Esophagus (tissue), 2 donors: ENCODE data around the gene ARHGAP23. TPM values are rescaled to one million over a fixed set of nuclear protein-coding genes. Genes with fewer than 3 reads are reported as not detected.

Experiments used
- H3K27ac ChIP-seq, 2 donors: one replicate each; pipeline ENCODE4 v1.5.1; 2013; ENCODE audit warnings: low read depth in 2 of 2, mild to moderate bottlenecking in 2 of 2, inconsistent platforms in 1 of 2, low read length in 1 of 2, moderate library complexity in 1 of 2
- H3K27me3 ChIP-seq, 2 donors: one replicate each; pipeline ENCODE4 v1.6.1; 2013; ENCODE audit warnings: low read length in 2 of 2, control low read depth in 1 of 2, mild to moderate bottlenecking in 1 of 2; ENCODE audit not compliant: insufficient read depth in 2 of 2, control insufficient read depth in 1 of 2
- H3K36me3 ChIP-seq, 2 donors: one replicate each; pipeline ENCODE4 v1.6.1; 2013; ENCODE audit warnings: low read length in 1 of 2; ENCODE audit not compliant: control insufficient read depth in 2 of 2, insufficient read depth in 2 of 2
- H3K4me1 ChIP-seq, 2 donors: one replicate each; pipeline ENCODE4 v1.6.1; 2013; ENCODE audit warnings: low read length in 1 of 2; ENCODE audit not compliant: control insufficient read depth in 2 of 2, insufficient read depth in 2 of 2
- H3K4me3 ChIP-seq, 2 donors: one replicate each; pipeline ENCODE4 v1.5.1; 2013; ENCODE audit warnings: low read length in 2 of 2, mild to moderate bottlenecking in 2 of 2, low read depth in 1 of 2, moderate library complexity in 1 of 2
- H3K9me3 ChIP-seq, 2 donors: one replicate each; pipeline ENCODE4 v1.6.1; 2013; ENCODE audit warnings: mild to moderate bottlenecking in 2 of 2, low read depth in 1 of 2, low read length in 1 of 2, moderate library complexity in 1 of 2; ENCODE audit not compliant: control insufficient read depth in 2 of 2, insufficient read depth in 1 of 2
- WGBS, 2 donors: extraction: QIAGEN DNeasy Blood & Tissue Kit; methylation state at CpG; one replicate each; pipeline ENCODE4 v1.1.7; 2013; 5-methylcytosine and 5-hydroxymethylcytosine counted together
- polyA plus RNA-seq, 2 donors: library from polyadenylated mRNA; stranded (reverse); fragments of 200-250 nt; gene quantifications; one replicate each; pipeline ENCODE4 v1.2.3, GENCODE V29; 2013
- donor health status: healthy with polysubstance abuse.
- donor health status: Bipolar disorder and iron deficiency.

ARHGAP23 gene
- polyA plus RNA-seq, 2 donors, result 36.0 to 45.2 TPM

DNA sequence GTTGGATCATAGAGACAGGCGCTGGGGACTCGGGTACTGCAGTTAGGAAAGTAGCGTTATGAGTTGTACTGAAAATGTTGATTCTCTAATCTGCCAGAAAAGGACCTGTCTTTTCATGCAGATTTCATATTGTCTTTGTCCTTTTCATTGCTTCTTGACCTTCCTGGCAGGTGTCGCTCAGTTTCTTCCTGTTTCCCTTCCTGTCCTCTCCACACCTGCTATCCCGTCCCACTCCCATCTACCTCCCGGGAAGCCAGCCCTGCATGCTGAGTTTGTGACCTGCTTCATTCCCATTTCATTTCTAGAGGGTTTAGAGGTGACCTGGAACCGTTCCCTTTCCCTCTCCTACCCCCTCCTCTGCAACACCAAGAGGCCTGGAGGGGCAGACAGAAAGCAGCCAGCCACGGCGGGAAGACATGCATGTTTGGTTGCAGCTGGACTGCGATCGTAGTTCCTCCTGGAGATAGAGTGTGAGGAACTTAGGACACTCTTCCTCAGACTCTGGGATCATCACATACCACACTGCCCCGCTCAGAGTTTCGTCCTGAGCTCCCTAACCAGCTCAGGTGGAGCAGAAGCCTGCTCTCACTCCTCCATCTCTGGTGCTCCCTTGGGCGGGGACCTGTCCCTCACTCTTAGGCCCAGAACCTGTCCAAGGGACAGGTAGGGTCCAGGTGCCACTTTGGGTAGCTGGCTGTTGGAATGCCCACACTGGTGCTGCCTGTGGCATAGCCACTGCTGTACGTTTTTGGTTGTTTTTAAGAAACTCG lies 23.9 kb upstream of the ARHGAP23 start:
- Histone ChIP-seq H3K27ac (no peak overlapping the region), H3K27me3 (no peaks in the 10 kb centered on the region), H3K4me3 (no peak overlapping the region), H3K4me1 (no peaks in the 10 kb centered on the region), H3K9me3 (no peaks in the 10 kb centered on the region), H3K36me3 (peaks cover 19 to 22% of the 10 kb centered on the region in 2 donors)
- WGBS, 2 donors, result 78 to 84% methylated on average over 16 of the region's 16 CpGs

DNA sequence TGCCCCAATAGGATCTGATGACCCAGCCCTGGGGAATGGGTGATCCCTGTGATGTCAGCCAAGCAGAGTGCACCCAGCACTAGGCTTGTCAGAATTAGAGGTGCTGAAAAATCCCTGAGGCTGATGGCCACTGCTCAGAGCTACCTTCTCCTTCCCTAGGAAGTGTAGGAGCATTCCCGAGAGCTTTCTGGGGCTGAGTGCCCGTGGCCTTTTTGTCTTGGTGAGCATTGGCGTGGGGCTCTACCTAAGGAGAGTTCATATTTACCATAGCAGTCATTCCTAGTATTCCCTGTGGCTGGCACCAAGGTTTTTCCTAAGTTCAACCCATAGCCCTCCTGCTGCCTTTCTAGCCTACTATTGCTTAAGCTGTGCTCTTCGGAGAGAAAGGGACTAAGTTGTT lies 22.6 kb upstream of the ARHGAP23 start:
- Histone ChIP-seq H3K9me3 (no peaks in the 10 kb centered on the region), H3K4me3 (no peak overlapping the region), H3K36me3 (peaks cover 9% of the 10 kb centered on the region in 2 donors), H3K27me3 (no peaks in the 10 kb centered on the region), H3K4me1 (no peaks in the 10 kb centered on the region), H3K27ac (no peak overlapping the region)
- WGBS, 2 donors, result 85 to 87% methylated on average over 4 of the region's 4 CpGs

DNA sequence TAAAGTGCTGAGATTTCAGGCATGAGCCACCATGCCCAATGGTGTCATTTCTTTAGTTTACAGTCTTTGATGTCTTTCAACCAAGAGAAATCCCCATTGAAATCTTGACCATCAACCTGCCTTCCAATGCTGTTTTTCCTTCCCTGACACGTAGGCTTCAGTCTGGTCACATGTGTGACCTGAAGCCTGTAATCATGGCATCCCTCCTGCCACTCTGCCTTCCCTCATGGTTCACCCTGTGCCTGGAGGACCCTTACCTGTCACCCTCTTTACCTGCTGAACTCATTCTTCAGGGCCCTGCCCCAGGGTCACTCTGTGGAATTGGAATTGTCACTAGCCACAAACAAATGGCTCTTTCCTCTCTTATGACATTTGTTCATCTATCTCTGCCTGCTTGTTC lies 18.1 kb upstream of the ARHGAP23 start:
- peaks cover 0 to 2% of the 10 kb centered on the region in 2 donors for H3K4me1 ChIP-seq
- WGBS, 2 donors, result 75 to 92% methylated on average over 1 of the region's 1 CpG
- no peak overlapping the region for H3K4me3 ChIP-seq
- no peaks in the 10 kb centered on the region for H3K36me3 ChIP-seq
- H3K27me3 ChIP-seq, result no peaks in the 10 kb centered on the region
- H3K27ac ChIP-seq, result no peak overlapping the region
- no peaks in the 10 kb centered on the region for H3K9me3 ChIP-seq

DNA sequence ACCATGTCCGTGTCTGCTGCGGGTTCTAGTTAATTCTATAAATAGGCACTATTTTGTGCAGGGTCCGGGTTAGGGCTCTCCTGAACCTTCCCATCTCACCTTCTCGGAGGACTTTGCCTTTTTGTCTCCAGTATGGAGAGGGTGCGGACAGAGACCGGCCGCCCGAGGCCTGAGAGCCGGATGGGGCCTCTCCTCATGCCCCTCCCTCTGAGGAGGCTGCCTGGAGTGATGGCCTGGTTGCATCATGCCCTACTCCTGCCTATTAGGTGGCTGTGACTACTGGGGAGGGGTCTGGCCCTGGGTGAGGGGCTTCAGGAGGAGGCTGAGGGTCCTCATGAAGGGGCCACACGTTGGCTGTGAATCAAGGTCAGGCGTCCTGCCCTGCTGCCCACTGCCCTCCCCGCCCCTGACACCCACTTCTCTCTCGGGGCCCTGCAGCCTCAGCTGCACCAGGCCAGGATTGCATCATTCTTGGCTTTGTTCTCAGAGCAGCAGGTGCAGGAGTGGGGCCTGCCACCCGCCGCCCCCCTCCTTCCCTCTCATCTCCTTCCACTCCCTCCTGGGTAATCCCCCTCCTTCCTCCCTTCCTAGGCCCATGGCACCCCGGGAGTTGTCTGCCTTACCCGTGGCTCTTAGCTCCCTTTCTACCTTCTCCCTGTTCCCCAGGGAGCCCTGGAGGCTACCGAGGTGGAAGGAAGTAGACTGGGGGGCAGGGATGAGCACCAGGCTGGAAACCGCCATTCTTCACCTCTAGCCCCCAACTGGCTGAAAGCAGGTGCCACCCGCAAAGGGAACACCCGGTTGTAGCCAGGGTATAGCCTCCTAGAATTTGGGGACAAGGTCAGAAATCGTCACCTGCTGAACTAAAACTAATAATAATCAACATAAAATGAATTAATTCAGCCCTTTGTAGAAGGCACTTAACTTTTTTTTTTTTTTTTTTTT lies 12.7 kb upstream of the ARHGAP23 start:
- Histone ChIP-seq H3K4me3 (no peak overlapping the region), H3K36me3 (no peaks in the 10 kb centered on the region), H3K9me3 (no peaks in the 10 kb centered on the region), H3K4me1 (peaks cover 4 to 9% of the 10 kb centered on the region in 2 donors), H3K27me3 (peaks cover 0 to 7% of the 10 kb centered on the region in 2 donors), H3K27ac (no peak overlapping the region)
- WGBS, 2 donors, result 32 to 34% methylated on average over 20 to 22 of the region's 22 CpGs

DNA sequence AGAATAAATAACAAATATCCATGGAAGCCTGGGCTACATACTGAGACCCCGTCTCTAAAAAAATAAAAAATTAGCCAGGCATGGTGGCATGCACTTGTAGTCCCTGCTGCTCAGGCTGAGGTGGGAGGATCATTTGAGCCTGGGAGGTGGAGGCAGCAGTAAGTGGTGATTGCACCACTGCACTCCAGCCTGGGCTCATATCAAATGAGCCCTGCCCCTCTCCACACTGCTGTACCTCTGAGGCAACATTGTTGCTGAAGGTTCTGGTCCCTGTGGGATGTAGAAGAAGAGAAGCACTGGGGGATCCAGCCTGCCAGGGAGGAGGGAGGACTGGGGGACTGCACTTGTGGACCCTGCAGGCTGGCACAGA lies 11.4 kb upstream of the ARHGAP23 start:
- Histone ChIP-seq H3K36me3 (no peaks in the 10 kb centered on the region), H3K9me3 (no peaks in the 10 kb centered on the region), H3K4me1 (peaks cover 6 to 12% of the 10 kb centered on the region in 2 donors), H3K27me3 (peaks cover 0 to 7% of the 10 kb centered on the region in 2 donors), H3K27ac (no peak overlapping the region), H3K4me3 (no peak overlapping the region)
- 66 to 73% methylated on average over 1 of the region's 1 CpG for WGBS, 2 donors

GRCh38 chr17:38417210-38417951 lies 10.9 kb upstream of the ARHGAP23 start:
- Histone ChIP-seq H3K27me3 (peaks cover 0 to 7% of the 10 kb centered on the region in 2 donors), H3K4me3 (no peak overlapping the region)

GRCh38 chr17:38418062-38418692 lies 10.1 kb upstream of the ARHGAP23 start:
- Histone ChIP-seq H3K27me3 (peaks cover 0 to 7% of the 10 kb centered on the region in 2 donors), H3K27ac (no peak overlapping the region), H3K9me3 (no peaks in the 10 kb centered on the region), H3K4me3 (no peak overlapping the region), H3K36me3 (no peaks in the 10 kb centered on the region), H3K4me1 (peaks cover 6 to 12% of the 10 kb centered on the region in 2 donors)
- WGBS, 2 donors, result 74 to 77% methylated on average over 7 of the region's 7 CpGs

More at GRCh38 chr17:38417210-38417951, 10.9 kb upstream of the ARHGAP23 start:
- Histone ChIP-seq H3K9me3 (no peaks in the 10 kb centered on the region), H3K27ac (no peak overlapping the region), H3K36me3 (no peaks in the 10 kb centered on the region), H3K4me1 (peaks cover 6 to 12% of the 10 kb centered on the region in 2 donors)
- WGBS, 2 donors, result 74 to 75% methylated on average over 9 to 11 of the region's 11 CpGs

DNA sequence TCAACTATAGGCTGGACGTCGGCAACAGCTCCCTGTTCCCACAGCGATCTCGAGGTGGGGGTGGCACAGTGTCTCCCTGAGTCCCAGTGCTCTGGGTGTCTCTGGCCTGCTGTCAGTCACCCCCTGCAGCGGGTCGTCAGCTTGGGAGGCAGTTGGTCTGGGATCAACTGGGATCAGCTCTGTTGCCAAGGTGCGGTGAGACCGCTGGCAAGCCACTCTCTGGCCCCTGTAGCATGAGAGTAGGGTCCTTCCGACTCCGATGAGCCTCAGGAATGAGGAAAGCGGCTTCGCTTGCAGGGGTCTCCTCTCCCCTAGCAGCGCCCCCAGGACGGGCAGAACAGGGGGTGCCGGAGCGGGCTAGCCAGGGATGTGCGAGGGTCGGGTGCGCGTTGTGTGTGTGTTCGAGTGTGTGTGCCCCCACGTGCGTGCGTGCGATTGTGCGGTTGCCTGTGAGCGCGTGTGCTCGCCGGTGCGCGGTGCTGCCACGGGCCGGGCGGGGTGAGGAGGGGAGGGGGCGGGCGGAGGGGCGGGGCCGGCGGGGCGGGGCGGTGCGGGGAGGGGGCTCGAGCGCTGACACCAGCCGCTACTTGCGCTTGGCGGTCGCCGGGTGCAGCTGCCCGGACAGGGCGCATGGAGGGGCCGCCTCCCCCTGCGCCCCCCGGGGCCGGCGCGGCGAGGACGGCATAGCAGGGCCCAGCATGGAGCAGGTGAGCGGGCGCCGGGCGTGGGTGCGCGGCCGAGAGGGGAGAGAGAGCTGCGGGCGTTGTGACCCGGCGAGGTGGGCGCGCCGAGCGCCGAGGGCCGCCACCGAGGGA lies 9.4 kb upstream of the ARHGAP23 start:
- H3K9me3 ChIP-seq, result no peaks in the 10 kb centered on the region
- H3K27me3 ChIP-seq, result peaks cover 0 to 7% of the 10 kb centered on the region in 2 donors
- peak overlapping the region in 1 of 2 donors; percentile 34 for H3K4me3 ChIP-seq
- H3K27ac ChIP-seq, result no peak overlapping the region
- peaks cover 6 to 12% of the 10 kb centered on the region in 2 donors for H3K4me1 ChIP-seq
- 4 to 7% methylated on average over 39 to 70 of the region's 78 CpGs for WGBS, 2 donors
- H3K36me3 ChIP-seq, result no peaks in the 10 kb centered on the region
